ENCODE measurements around the gene CD27. TPM values are rescaled to one million over a fixed set of nuclear protein-coding genes. Genes with fewer than 3 reads are reported as not detected.

CD27 gene
- total and polyA plus RNA-seq, 9 donors: 0.27 to 1.6 (median 0.53) TPM

- WGBS (ENCODE audit: insufficient coverage): 3% methylated on average over 8 of the region's 11 CpGs
- DNase-seq: no peak
- Histone ChIP-seq H3K4me1 (ENCODE audit: control insufficient read depth, insufficient read depth, low read length) (peaks cover 32% of the 10 kb centered on the region), H3K4me3 (ENCODE audit: low read length) (peak overlapping the region; percentile 54), H3K36me3 (ENCODE audit: control insufficient read depth, insufficient read depth, low read length) (peaks cover 33% of the 10 kb centered on the region), H3K27ac (ENCODE audit: low read length) (peak overlapping the region; percentile 87), H3K27me3 (ENCODE audit: control insufficient read depth, insufficient read depth, low read length) (no peaks in the 10 kb centered on the region), H3K9me3 (replicated peaks; ENCODE audit: control insufficient read depth, low read depth, low read length) (no peaks in the 10 kb centered on the region)
Observed at GRCh38 chr12:6450869-6451347, 6.2 kb downstream of the CD27 start.

DNA sequence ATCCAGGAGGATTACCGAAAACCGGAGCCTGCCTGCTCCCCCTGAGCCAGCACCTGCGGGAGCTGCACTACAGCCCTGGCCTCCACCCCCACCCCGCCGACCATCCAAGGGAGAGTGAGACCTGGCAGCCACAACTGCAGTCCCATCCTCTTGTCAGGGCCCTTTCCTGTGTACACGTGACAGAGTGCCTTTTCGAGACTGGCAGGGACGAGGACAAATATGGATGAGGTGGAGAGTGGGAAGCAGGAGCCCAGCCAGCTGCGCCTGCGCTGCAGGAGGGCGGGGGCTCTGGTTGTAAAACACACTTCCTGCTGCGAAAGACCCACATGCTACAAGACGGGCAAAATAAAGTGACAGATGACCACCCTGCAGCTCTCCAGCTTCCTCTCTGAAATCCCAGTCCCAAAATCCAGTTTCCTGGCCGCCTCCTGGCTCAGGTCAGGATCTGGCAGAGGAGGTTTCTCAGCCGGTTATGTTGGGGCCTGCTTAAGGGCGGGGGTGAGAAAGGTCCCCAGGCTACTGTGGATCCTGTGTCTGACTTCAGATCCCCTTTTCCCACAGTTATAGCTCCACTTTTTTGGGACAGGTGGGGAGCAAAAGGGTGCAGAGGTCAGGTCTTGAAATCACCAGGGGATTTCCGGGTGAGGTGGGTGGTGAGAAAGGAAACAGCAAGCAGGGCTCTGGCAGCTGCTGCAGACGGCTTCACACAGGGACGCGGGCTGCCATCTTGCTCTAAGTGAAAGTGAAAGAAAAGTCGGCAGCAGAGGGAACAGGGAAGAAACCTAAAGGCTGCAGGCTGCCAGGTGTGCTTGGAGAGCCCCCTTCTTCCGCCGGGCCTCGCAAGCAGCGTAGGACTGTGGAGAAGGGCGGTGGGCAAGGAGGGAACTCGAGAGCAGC is 6.8 kb downstream of the CD27 start, which contains the start of gene TAPBPL:
Gene TAPBPL, plus strand, starts transcription at position 695 of the 897 bp plus-strand sequence. CDS start 207 bp downstream, outside the sequence.
- 1% methylated on average over 15 of the region's 27 CpGs for WGBS (ENCODE audit: insufficient coverage)
- H3K4me1 ChIP-seq (ENCODE audit: control insufficient read depth, insufficient read depth, low read length): peaks cover 32% of the 10 kb centered on the region
- H3K27me3 ChIP-seq (ENCODE audit: control insufficient read depth, insufficient read depth, low read length): no peaks in the 10 kb centered on the region
- H3K4me3 ChIP-seq (ENCODE audit: low read length): peak within 1 kb of the TSS; percentile 54
- peak within 1 kb of the TSS; percentile 87 for H3K27ac ChIP-seq (ENCODE audit: low read length)
- H3K36me3 ChIP-seq (ENCODE audit: control insufficient read depth, insufficient read depth, low read length): peaks cover 28% of the 10 kb centered on the region
- H3K9me3 ChIP-seq (replicated peaks; ENCODE audit: control insufficient read depth, low read depth, low read length): no peaks in the 10 kb centered on the region
- DNase-seq: peak; percentile 97

GRCh38 chr12:6452245-6452943 is 7.6 kb downstream of the CD27 start:
- Histone ChIP-seq H3K27ac (ENCODE audit: low read length) (peak overlapping the region; percentile 87), H3K9me3 (replicated peaks; ENCODE audit: control insufficient read depth, low read depth, low read length) (no peaks in the 10 kb centered on the region), H3K4me1 (ENCODE audit: control insufficient read depth, insufficient read depth, low read length) (peaks cover 32% of the 10 kb centered on the region), H3K4me3 (ENCODE audit: low read length) (peak overlapping the region; percentile 54), H3K27me3 (ENCODE audit: control insufficient read depth, insufficient read depth, low read length) (no peaks in the 10 kb centered on the region), H3K36me3 (ENCODE audit: control insufficient read depth, insufficient read depth, low read length) (peaks cover 29% of the 10 kb centered on the region)
- WGBS (ENCODE audit: insufficient coverage): 4% methylated on average over 5 of the region's 9 CpGs
- DNase-seq: peak; percentile 36

GRCh38 chr12:6452944-6453630 is 8.3 kb downstream of the CD27 start:
- Histone ChIP-seq H3K9me3 (replicated peaks; ENCODE audit: control insufficient read depth, low read depth, low read length) (no peaks in the 10 kb centered on the region), H3K27me3 (ENCODE audit: control insufficient read depth, insufficient read depth, low read length) (no peaks in the 10 kb centered on the region), H3K27ac (ENCODE audit: low read length) (peak overlapping the region; percentile 87), H3K4me1 (ENCODE audit: control insufficient read depth, insufficient read depth, low read length) (peaks cover 32% of the 10 kb centered on the region), H3K36me3 (ENCODE audit: control insufficient read depth, insufficient read depth, low read length) (peaks cover 32% of the 10 kb centered on the region), H3K4me3 (ENCODE audit: low read length) (peak overlapping the region; percentile 54)
- WGBS (ENCODE audit: insufficient coverage): 87% methylated on average over 14 of the region's 17 CpGs
- DNase-seq: no peak

DNA sequence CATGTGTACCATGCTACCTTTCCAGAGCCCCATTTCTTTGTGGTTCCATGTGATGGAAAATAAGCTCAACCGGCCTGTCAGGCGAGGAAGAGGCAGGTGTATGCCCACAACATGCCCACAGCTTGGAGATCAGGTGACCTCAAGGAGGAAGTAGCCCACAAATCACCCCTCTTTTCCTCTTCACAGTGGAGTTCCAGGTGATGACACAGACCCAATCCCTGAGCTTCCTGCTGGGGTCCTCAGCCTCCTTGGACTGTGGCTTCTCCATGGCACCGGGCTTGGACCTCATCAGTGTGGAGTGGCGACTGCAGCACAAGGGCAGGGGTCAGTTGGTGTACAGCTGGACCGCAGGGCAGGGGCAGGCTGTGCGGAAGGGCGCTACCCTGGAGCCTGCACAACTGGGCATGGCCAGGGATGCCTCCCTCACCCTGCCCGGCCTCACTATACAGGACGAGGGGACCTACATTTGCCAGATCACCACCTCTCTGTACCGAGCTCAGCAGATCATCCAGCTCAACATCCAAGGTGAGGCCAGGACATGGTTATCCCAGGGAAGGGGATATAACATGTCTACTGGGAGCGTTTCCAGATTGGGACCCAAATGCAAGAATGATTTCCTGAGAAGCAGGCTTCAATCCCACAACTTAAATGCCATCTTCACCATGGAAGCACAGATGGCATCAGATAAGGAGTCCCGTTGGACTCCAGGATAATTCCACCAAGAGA is 12.6 kb downstream of the CD27 start:
- H3K4me1 ChIP-seq (ENCODE audit: control insufficient read depth, insufficient read depth, low read length): peaks cover 19% of the 10 kb centered on the region
- no peak overlapping the region for H3K4me3 ChIP-seq (ENCODE audit: low read length)
- no peaks in the 10 kb centered on the region for H3K27me3 ChIP-seq (ENCODE audit: control insufficient read depth, insufficient read depth, low read length)
- H3K9me3 ChIP-seq (replicated peaks; ENCODE audit: control insufficient read depth, low read depth, low read length): no peaks in the 10 kb centered on the region
- no peak for DNase-seq
- peaks cover 69% of the 10 kb centered on the region for H3K36me3 ChIP-seq (ENCODE audit: control insufficient read depth, insufficient read depth, low read length)
- WGBS (ENCODE audit: insufficient coverage): 99% methylated on average over 8 of the region's 12 CpGs
- no peak overlapping the region for H3K27ac ChIP-seq (ENCODE audit: low read length)

DNA sequence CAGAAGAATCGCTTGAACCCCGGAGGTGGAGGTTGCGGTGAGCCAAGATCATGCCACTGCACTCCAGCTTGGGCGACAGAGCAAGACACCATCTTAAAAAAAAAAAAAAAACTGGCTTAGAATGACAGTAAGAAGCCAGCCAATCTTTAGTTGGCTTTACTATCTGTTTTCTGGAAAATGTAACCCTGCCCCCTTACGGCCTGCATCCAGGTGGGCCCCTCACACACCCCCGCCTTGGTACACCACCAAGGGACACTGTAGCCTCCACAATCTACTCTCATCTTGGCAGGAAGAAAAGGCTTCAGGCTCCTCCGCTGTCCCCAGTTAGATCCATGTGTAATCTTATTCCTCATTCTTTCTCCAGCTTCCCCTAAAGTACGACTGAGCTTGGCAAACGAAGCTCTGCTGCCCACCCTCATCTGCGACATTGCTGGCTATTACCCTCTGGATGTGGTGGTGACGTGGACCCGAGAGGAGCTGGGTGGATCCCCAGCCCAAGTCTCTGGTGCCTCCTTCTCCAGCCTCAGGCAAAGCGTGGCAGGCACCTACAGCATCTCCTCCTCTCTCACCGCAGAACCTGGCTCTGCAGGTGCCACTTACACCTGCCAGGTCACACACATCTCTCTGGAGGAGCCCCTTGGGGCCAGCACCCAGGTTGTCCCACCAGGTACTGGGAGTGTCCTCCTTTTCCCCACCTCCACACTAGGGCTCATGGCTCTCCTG is 13.7 kb downstream of the CD27 start:
- Histone ChIP-seq H3K27me3 (ENCODE audit: control insufficient read depth, insufficient read depth, low read length) (no peaks in the 10 kb centered on the region), H3K4me1 (ENCODE audit: control insufficient read depth, insufficient read depth, low read length) (peaks cover 9% of the 10 kb centered on the region), H3K4me3 (ENCODE audit: low read length) (no peak overlapping the region), H3K36me3 (ENCODE audit: control insufficient read depth, insufficient read depth, low read length) (peaks cover 77% of the 10 kb centered on the region), H3K9me3 (replicated peaks; ENCODE audit: control insufficient read depth, low read depth, low read length) (no peaks in the 10 kb centered on the region), H3K27ac (ENCODE audit: low read length) (no peak overlapping the region)
- WGBS (ENCODE audit: insufficient coverage): 87% methylated on average over 12 of the region's 14 CpGs
- no peak for DNase-seq

DNA sequence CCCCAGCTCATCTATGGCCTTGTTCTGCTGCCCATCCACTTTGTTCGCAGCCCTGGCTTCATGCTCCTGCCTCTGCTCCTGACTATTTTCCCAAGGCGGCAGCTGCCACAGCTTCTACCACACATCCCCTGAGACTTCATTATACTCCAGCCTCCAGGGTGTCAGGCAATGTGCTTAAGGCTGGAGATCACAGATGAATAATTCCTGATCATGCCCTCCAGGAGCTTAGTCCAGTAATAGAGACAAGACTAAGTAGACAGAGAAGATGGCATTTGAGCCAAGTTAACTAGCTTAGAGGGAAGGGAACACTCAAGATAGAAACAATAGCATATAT is 14.2 kb downstream of the CD27 start:
- no peaks in the 10 kb centered on the region for H3K27me3 ChIP-seq (ENCODE audit: control insufficient read depth, insufficient read depth, low read length)
- no peak overlapping the region for H3K27ac ChIP-seq (ENCODE audit: low read length)
- WGBS (ENCODE audit: insufficient coverage): 92% methylated on average over 2 of the region's 2 CpGs
- peaks cover 77% of the 10 kb centered on the region for H3K36me3 ChIP-seq (ENCODE audit: control insufficient read depth, insufficient read depth, low read length)
- no peak overlapping the region for H3K4me3 ChIP-seq (ENCODE audit: low read length)
- H3K4me1 ChIP-seq (ENCODE audit: control insufficient read depth, insufficient read depth, low read length): peaks cover 8% of the 10 kb centered on the region
- DNase-seq: no peak
- H3K9me3 ChIP-seq (replicated peaks; ENCODE audit: control insufficient read depth, low read depth, low read length): no peaks in the 10 kb centered on the region

- WGBS (ENCODE audit: insufficient coverage): 84% methylated on average over 8 of the region's 10 CpGs
- Histone ChIP-seq H3K4me1 (ENCODE audit: control insufficient read depth, insufficient read depth, low read length) (peaks cover 8% of the 10 kb centered on the region), H3K4me3 (ENCODE audit: low read length) (no peak overlapping the region), H3K9me3 (replicated peaks; ENCODE audit: control insufficient read depth, low read depth, low read length) (no peaks in the 10 kb centered on the region), H3K36me3 (ENCODE audit: control insufficient read depth, insufficient read depth, low read length) (peaks cover 82% of the 10 kb centered on the region), H3K27ac (ENCODE audit: low read length) (no peak overlapping the region), H3K27me3 (ENCODE audit: control insufficient read depth, insufficient read depth, low read length) (no peaks in the 10 kb centered on the region)
- DNase-seq: no peak
Observed at GRCh38 chr12:6460751-6461371, 16.1 kb downstream of the CD27 start.

Measured in muscle of leg (tissue), 11 donors.